Osteoblast (primary cell): ENCODE data around the gene CYP4V2. TPM values are rescaled to one million over a fixed set of nuclear protein-coding genes. Genes with fewer than 3 reads are reported as not detected.

Experiments
- DNase-seq: peaks from one replicate; pipeline ENCODE4 v3.0.0; 2011; ENCODE audit warnings: low spot score, mixed read lengths; ENCODE audit not compliant: insufficient read length; ENCODE audit errors: missing footprints
- H2AFZ ChIP-seq: 2 replicates; pipeline ENCODE4 v1.6.0; 2011; ENCODE audit warnings: mild to moderate bottlenecking, low read length
- H3K27ac ChIP-seq: 2 replicates; pipeline ENCODE4 v1.5.1; 2011; ENCODE audit warnings: mild to moderate bottlenecking, low read depth, low read length, moderate library complexity
- H3K27me3 ChIP-seq: 2 replicates; pipeline ENCODE4 v1.6.0; 2012; ENCODE audit warnings: mild to moderate bottlenecking, control low read depth, inconsistent platforms, low read length, moderate library complexity; ENCODE audit not compliant: insufficient read depth
- H3K36me3 ChIP-seq: 2 replicates; pipeline ENCODE4 v1.5.1; 2011; ENCODE audit warnings: mild to moderate bottlenecking, low read length, control low read depth, moderate library complexity; ENCODE audit not compliant: insufficient read depth
- H3K4me1 ChIP-seq: 2 replicates; pipeline ENCODE4 v1.5.1; 2011; ENCODE audit warnings: mild to moderate bottlenecking, low read length, control low read depth, moderate library complexity; ENCODE audit not compliant: insufficient read depth
- H3K4me2 ChIP-seq: 2 replicates; pipeline ENCODE4 v1.6.0; 2011; ENCODE audit warnings: mild to moderate bottlenecking, low read length; ENCODE audit not compliant: insufficient read depth
- H3K4me3 ChIP-seq: fragments of 200-600 bp; sonication (generic); 3 replicates; pipeline ENCODE4 v1.5.1; 2012; ENCODE audit warnings: mild to moderate bottlenecking, low read length, inconsistent platforms; ENCODE audit not compliant: insufficient read depth
- H3K79me2 ChIP-seq: 2 replicates; pipeline ENCODE4 v1.6.0; 2012; ENCODE audit warnings: mild to moderate bottlenecking, low read length, control low read depth, inconsistent platforms; ENCODE audit not compliant: insufficient read depth
- H3K9me3 ChIP-seq: 2 replicates; pipeline ENCODE4 v1.5.1; 2011; ENCODE audit warnings: low read depth, low read length, control low read depth
- H4K20me1 ChIP-seq: 2 replicates; pipeline ENCODE4 v1.6.0; 2012; ENCODE audit warnings: mild to moderate bottlenecking, low read length, control low read depth; ENCODE audit not compliant: insufficient read depth
- total RNA-seq: library from RNA; depleted of rRNA; stranded (reverse); fragments of >200 nt; gene quantifications from 2 replicates; pipeline ENCODE4 v1.2.3, GENCODE V29; 2012
- TF ChIP-seq, protein P1 (sequence below): IDR thresholded peaks from 2 replicates; pipeline ENCODE4 v1.5.1; 2011; ENCODE audit warnings: mild to moderate bottlenecking, low read depth, low read length, moderate library complexity; ENCODE audit errors: extremely low read depth

CYP4V2 gene
- total RNA-seq, 1 donor, result 29.0 TPM

- no peak overlapping the region for H3K4me2 ChIP-seq
- no peak overlapping the region for H2AFZ ChIP-seq
- H3K27me3 ChIP-seq, result no peaks in the 10 kb centered on the region
- H4K20me1 ChIP-seq, result no peaks in the 10 kb centered on the region
- H3K27ac ChIP-seq, result no peak overlapping the region
- peaks cover 14% of the 10 kb centered on the region for H3K4me1 ChIP-seq
- peaks cover 3% of the 10 kb centered on the region for H3K36me3 ChIP-seq
- TF ChIP-seq, protein P1, sequence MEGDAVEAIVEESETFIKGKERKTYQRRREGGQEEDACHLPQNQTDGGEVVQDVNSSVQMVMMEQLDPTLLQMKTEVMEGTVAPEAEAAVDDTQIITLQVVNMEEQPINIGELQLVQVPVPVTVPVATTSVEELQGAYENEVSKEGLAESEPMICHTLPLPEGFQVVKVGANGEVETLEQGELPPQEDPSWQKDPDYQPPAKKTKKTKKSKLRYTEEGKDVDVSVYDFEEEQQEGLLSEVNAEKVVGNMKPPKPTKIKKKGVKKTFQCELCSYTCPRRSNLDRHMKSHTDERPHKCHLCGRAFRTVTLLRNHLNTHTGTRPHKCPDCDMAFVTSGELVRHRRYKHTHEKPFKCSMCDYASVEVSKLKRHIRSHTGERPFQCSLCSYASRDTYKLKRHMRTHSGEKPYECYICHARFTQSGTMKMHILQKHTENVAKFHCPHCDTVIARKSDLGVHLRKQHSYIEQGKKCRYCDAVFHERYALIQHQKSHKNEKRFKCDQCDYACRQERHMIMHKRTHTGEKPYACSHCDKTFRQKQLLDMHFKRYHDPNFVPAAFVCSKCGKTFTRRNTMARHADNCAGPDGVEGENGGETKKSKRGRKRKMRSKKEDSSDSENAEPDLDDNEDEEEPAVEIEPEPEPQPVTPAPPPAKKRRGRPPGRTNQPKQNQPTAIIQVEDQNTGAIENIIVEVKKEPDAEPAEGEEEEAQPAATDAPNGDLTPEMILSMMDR, result no peak
- H3K79me2 ChIP-seq, result peaks cover 20% of the 10 kb centered on the region
- no peak overlapping the region for H3K4me3 ChIP-seq
- H3K9me3 ChIP-seq, result no peaks in the 10 kb centered on the region
- no peak for DNase-seq
Observed at GRCh38 chr4:186193851-186194250, 2.5 kb downstream of the CYP4V2 start.

DNA sequence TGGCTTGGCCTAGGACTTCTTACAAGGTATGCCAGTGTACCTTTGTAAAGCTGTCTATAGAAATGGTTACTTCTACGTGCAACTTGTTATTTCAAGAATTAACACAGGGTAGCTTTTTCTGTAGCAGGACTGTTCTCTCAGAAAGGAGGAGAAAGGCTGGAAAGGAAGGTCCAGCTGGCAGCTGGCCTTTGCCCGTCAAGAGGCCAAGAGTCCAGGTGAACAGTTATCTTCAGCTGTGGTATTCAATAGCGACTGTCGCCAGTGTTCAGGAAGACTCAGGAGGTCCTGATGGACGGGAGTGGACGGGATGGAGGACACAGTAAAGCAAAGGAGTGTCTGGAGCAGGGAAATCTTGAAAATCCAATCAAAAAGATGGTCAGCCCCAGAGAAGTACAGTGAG lies 4.7 kb downstream of the CYP4V2 start:
- H2AFZ ChIP-seq, result no peak overlapping the region
- H3K36me3 ChIP-seq, result peaks cover 3% of the 10 kb centered on the region
- H4K20me1 ChIP-seq, result no peaks in the 10 kb centered on the region
- H3K4me3 ChIP-seq, result no peak overlapping the region
- no peak overlapping the region for H3K27ac ChIP-seq
- H3K9me3 ChIP-seq, result no peaks in the 10 kb centered on the region
- peaks cover 20% of the 10 kb centered on the region for H3K79me2 ChIP-seq
- H3K4me1 ChIP-seq, result peaks cover 8% of the 10 kb centered on the region
- peak; percentile 23 for DNase-seq
- H3K27me3 ChIP-seq, result no peaks in the 10 kb centered on the region
- H3K4me2 ChIP-seq, result no peak overlapping the region
- TF ChIP-seq, protein P1, result no peak

GRCh38 chr4:186200516-186200915 lies 9.1 kb downstream of the CYP4V2 start:
- H3K36me3 ChIP-seq, result peaks cover 3% of the 10 kb centered on the region
- TF ChIP-seq, protein P1, result no peak
- no peaks in the 10 kb centered on the region for H4K20me1 ChIP-seq
- no peaks in the 10 kb centered on the region for H3K79me2 ChIP-seq
- DNase-seq, result peak; percentile 58
- H3K4me3 ChIP-seq, result no peak overlapping the region
- no peaks in the 10 kb centered on the region for H3K27me3 ChIP-seq
- H3K4me2 ChIP-seq, result no peak overlapping the region
- H2AFZ ChIP-seq, result no peak overlapping the region
- no peaks in the 10 kb centered on the region for H3K9me3 ChIP-seq
- H3K4me1 ChIP-seq, result no peaks in the 10 kb centered on the region
- H3K27ac ChIP-seq, result no peak overlapping the region

DNA sequence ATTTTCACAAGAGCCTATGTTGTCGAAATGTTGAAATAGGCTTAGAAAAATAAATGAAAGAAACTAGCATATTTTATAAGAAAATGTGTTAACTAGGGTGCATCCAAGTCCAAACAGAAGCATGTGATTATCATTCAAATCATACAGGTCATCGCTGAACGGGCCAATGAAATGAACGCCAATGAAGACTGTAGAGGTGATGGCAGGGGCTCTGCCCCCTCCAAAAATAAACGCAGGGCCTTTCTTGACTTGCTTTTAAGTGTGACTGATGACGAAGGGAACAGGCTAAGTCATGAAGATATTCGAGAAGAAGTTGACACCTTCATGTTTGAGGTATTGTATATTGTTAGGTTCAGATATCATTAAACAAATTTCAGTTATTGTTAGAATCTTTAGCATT lies 9.6 kb downstream of the CYP4V2 start:
- Histone ChIP-seq H3K27ac (no peak overlapping the region), H3K4me2 (no peak overlapping the region), H3K27me3 (no peaks in the 10 kb centered on the region), H2AFZ (no peak overlapping the region), H3K9me3 (no peaks in the 10 kb centered on the region), H3K36me3 (peaks cover 2% of the 10 kb centered on the region), H3K4me1 (no peaks in the 10 kb centered on the region), H3K79me2 (no peaks in the 10 kb centered on the region), H4K20me1 (no peaks in the 10 kb centered on the region), H3K4me3 (no peak overlapping the region)
- no peak for DNase-seq
- TF ChIP-seq, protein P1, result no peak
